Kidney epithelial cell (primary cell): ENCODE results near the gene TMEM221. TPM values are rescaled to one million over a fixed set of nuclear protein-coding genes. Genes with fewer than 3 reads are reported as not detected.

Experiments
- DNase-seq: peaks from one replicate; pipeline ENCODE4 v3.0.0-alpha.2; 2010; ENCODE audit warnings: low read depth
- H3K27me3 ChIP-seq: 2 replicates; pipeline ENCODE4 v1.6.0; 2011; ENCODE audit warnings: low read length; ENCODE audit not compliant: control insufficient read depth, insufficient read depth
- H3K36me3 ChIP-seq: 2 replicates; pipeline ENCODE4 v1.5.1; 2011; ENCODE audit warnings: low read length; ENCODE audit not compliant: control insufficient read depth, insufficient read depth
- H3K4me3 ChIP-seq: 2 replicates; pipeline ENCODE4 v1.5.1; 2011; ENCODE audit warnings: low read depth, mild to moderate bottlenecking, control low read depth, low read length
- CTCF ChIP-seq: IDR thresholded peaks from 2 replicates; pipeline ENCODE4 v1.5.1; 2011; ENCODE audit warnings: mild to moderate bottlenecking, moderate library complexity, low read length, control low read depth, inconsistent platforms; ENCODE audit not compliant: insufficient read depth, poor library complexity, severe bottlenecking
- total RNA-seq: library from RNA; depleted of rRNA; stranded (reverse); fragments of >200 nt; gene quantifications from 2 replicates; pipeline ENCODE4 v1.2.3, GENCODE V29; 2015

TMEM221 gene
- total RNA-seq, 1 donor from 2014 or later: 0.75 TPM

- no peak for TF ChIP-seq CTCF
- H3K36me3 ChIP-seq: no peaks in the 10 kb centered on the region
- no peak for DNase-seq
- no peak overlapping the region for H3K4me3 ChIP-seq
- H3K27me3 ChIP-seq: no peaks in the 10 kb centered on the region
Observed at GRCh38 chr19:17490411-17490810, 41.9 kb upstream of the TMEM221 start.

- no peak for DNase-seq
- Histone ChIP-seq H3K4me3 (no peak overlapping the region), H3K36me3 (no peaks in the 10 kb centered on the region), H3K27me3 (no peaks in the 10 kb centered on the region)
- no peak for TF ChIP-seq CTCF
Observed at GRCh38 chr19:17489392-17490030, 41.0 kb upstream of the TMEM221 start.

GRCh38 chr19:17488593-17489391 is 40.3 kb upstream of the TMEM221 start:
- no peak for DNase-seq
- no peaks in the 10 kb centered on the region for H3K27me3 ChIP-seq
- no peaks in the 10 kb centered on the region for H3K36me3 ChIP-seq
- H3K4me3 ChIP-seq: no peak overlapping the region
- peak; percentile 35 for TF ChIP-seq CTCF

GRCh38 chr19:17487284-17488121 is 39.0 kb upstream of the TMEM221 start:
- no peak for DNase-seq
- Histone ChIP-seq H3K27me3 (no peaks in the 10 kb centered on the region), H3K36me3 (no peaks in the 10 kb centered on the region), H3K4me3 (no peak overlapping the region)
- no peak for TF ChIP-seq CTCF

GRCh38 chr19:17486545-17487240 is 38.2 kb upstream of the TMEM221 start:
- H3K36me3 ChIP-seq: no peaks in the 10 kb centered on the region
- H3K4me3 ChIP-seq: no peak overlapping the region
- no peaks in the 10 kb centered on the region for H3K27me3 ChIP-seq
- no peak for TF ChIP-seq CTCF
- no peak for DNase-seq
